ENCODE data around the gene MME.
"Not testable (repeated sequence)": the region's sequence is repeated elsewhere in the genome, so short reads cannot be mapped to it uniquely, and the experiment has no call there.

The MME gene

GRCh38 chr3:155084567-155084966 lies 4.4 kb downstream of the MME start:
- DNase-seq (ENCODE audit: low spot score): no peak

GRCh38 chr3:155086051-155086450 lies 5.9 kb downstream of the MME start:
- no peak for DNase-seq (ENCODE audit: low spot score)

- no peak for DNase-seq (ENCODE audit: low spot score)
Measured at GRCh38 chr3:155088706-155089345, 8.7 kb downstream of the MME start.

- DNase-seq (ENCODE audit: low spot score): no peak
Measured at GRCh38 chr3:155089495-155089894, 9.4 kb downstream of the MME start.

- no peak for DNase-seq (ENCODE audit: low spot score)
Measured at GRCh38 chr3:155093261-155093660, 13.1 kb downstream of the MME start.

- DNase-seq (ENCODE audit: low spot score): no peak
Measured at GRCh38 chr3:155096303-155097008, 16.3 kb downstream of the MME start.

- no peak for DNase-seq (ENCODE audit: low spot score)
Measured at GRCh38 chr3:155097009-155097349, 16.9 kb downstream of the MME start.

- DNase-seq (ENCODE audit: low spot score): no peak
Measured at GRCh38 chr3:155101398-155101797, 21.3 kb downstream of the MME start.

- DNase-seq (ENCODE audit: low spot score): no peak
Measured at GRCh38 chr3:155102329-155102728, 22.2 kb downstream of the MME start.

GRCh38 chr3:155103686-155104085 lies 23.6 kb downstream of the MME start:
- no peak for DNase-seq (ENCODE audit: low spot score)

- no peak for DNase-seq (ENCODE audit: low spot score)
Measured at GRCh38 chr3:155106119-155106518, 26.0 kb downstream of the MME start.

- DNase-seq (ENCODE audit: low spot score): no peak
Measured at GRCh38 chr3:155110022-155110421, 29.9 kb downstream of the MME start.

- DNase-seq (ENCODE audit: low spot score): no peak
Measured at GRCh38 chr3:155110996-155111901, 31.1 kb downstream of the MME start.

GRCh38 chr3:155111971-155112370 lies 31.9 kb downstream of the MME start:
- no peak for DNase-seq (ENCODE audit: low spot score)

GRCh38 chr3:155112661-155113389 lies 32.7 kb downstream of the MME start:
- DNase-seq (ENCODE audit: low spot score): no peak

GRCh38 chr3:155124745-155125144 lies 44.6 kb downstream of the MME start:
- DNase-seq (ENCODE audit: low spot score): not testable (repeated sequence)

- no peak for DNase-seq (ENCODE audit: low spot score)
Measured at GRCh38 chr3:155129396-155129795, 49.3 kb downstream of the MME start.

- DNase-seq (ENCODE audit: low spot score): no peak
Measured at GRCh38 chr3:155130001-155130400, 49.9 kb downstream of the MME start.

- no peak for DNase-seq (ENCODE audit: low spot score)
Measured at GRCh38 chr3:155131104-155131503, 51.0 kb downstream of the MME start.

GRCh38 chr3:155134311-155134710 lies 54.2 kb downstream of the MME start:
- DNase-seq (ENCODE audit: low spot score): not testable (repeated sequence)

GRCh38 chr3:155135003-155135402 lies 54.9 kb downstream of the MME start:
- DNase-seq (ENCODE audit: low spot score): no peak

GRCh38 chr3:155138677-155139076 lies 58.6 kb downstream of the MME start:
- no peak for DNase-seq (ENCODE audit: low spot score)
